ENCODE data around the gene ACTN1.
"Not testable (repeated sequence)": the region's sequence is repeated elsewhere in the genome, so short reads cannot be mapped to it uniquely, and the experiment has no call there.

The ACTN1 gene

DNA sequence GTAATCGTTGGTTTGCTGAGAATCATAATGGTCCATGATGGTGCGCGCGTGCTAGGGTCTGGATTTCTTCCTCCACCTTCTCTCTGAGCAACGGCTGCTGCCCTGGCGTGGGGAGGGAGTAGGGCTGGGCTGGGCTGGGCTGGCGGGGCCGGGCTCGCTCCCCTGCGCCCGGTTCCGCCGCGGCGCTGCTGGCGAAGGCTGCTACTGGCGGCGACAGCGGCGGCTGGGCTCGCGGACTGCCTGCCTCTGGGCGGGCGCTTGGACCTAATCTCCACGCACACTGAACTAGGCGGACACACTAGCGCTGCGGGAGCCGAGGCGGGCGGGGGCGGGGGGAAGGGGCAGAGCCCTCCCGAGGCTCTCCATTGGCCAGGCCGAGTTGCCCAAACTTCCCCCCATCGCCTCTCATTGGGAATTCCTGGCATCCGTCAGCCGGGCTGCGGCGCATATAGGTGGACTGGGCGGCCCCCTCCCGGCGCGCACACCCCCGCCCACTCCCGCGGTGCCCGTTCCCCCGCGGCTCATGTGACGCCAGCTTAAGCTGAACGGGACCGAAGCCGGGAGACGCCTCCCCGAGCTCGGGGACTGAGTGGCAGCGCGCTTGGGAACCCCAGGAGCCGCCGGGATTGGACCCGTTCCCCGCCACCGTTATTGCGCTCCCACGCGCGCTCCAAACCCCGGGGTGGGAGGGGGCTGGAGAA, at the start of gene ACTN1:
TSS of gene ACTN1 (minus strand) at position 282 of the 701 bp plus-strand sequence. CDS start at position 36, 246 bp downstream.
- H3K27ac ChIP-seq = peak within 1 kb of the TSS; percentile 94
- no peak for TF ChIP-seq CTCF (conservative IDR thresholded peaks at IDR 0.05)

DNA sequence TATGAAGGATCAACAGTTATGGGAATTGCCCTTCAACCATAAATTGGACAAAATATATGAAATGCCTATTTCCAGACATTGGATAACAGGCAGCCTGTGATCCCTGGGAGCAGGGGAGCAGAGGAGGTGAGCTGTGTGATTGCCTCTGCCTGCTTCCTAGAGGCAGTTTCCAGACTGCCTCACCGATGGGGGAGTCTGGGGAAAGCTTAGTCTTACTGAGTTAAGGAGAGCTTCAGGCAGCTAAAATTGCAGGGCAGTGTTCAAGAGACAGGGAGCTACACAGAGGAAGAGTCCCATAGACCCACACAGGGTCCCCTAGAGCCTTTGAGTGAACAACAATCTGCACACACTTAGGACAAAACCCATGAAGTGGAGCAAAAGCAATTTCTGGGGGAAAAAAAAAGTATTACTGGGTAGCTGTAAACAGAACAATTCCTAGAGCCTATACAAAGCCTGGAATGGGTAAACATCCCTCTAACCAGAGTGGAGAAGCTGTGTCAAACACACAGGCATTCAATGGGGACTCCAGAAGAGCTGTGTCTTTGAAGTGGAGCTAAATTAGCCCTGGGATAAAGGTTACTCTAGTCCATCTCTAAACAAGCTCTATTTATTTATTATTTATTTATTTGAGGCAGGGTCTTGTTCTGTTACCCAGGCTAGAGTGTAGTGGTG, 48.3 kb upstream of the ACTN1 start:
- H3K27ac ChIP-seq = no peak overlapping the region
- TF ChIP-seq CTCF (conservative IDR thresholded peaks at IDR 0.05) = no peak

GRCh38 chr14:69023035-69023434, 43.9 kb upstream of the ACTN1 start:
- no peak overlapping the region for H3K27ac ChIP-seq
- no peak for TF ChIP-seq CTCF (conservative IDR thresholded peaks at IDR 0.05)

GRCh38 chr14:69022093-69022492, 43.0 kb upstream of the ACTN1 start:
- not testable (repeated sequence) for H3K27ac ChIP-seq

DNA sequence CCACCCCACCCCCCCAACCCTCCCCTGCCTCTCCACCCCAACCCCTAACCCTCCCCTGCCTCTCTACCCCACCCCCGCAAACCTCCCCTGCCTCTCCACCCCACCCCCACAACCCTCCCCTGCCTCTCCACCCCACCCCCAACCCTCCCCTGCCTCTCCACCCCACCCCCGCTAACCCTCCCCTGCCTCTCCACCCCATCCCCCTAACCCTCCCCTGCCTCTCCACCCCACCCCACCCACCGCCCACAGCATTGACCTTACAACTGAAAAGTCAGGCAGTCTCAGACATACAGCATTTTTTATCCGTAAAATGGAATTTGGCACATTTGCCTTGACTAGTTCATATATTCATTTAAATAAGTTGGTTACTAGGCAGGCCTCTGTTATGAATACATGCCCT, 38.6 kb upstream of the ACTN1 start:
- no peak overlapping the region for H3K27ac ChIP-seq
- TF ChIP-seq CTCF (conservative IDR thresholded peaks at IDR 0.05) = no peak

DNA sequence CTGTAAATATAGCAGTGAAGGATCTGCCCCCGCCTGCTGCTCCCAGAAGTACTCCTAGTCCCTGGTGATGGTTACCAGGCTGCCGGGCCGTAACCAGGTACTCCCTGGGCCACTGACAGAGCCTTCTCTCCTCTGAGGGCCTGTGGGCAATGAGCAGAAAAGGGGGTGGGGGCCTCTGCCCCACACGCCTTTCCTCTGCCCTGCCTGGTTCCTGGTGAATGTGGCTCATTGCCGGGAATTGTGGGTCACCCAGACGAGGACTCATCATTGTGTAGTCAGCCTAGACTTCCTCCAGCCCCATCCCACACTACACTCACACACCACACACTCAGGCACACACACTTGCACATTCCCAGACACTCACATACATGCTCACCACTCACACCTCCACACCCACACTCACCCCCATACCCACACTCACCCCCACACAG, 35.7 kb upstream of the ACTN1 start:
- peak overlapping the region; percentile 60 for H3K27ac ChIP-seq
- TF ChIP-seq CTCF (conservative IDR thresholded peaks at IDR 0.05) = no peak

DNA sequence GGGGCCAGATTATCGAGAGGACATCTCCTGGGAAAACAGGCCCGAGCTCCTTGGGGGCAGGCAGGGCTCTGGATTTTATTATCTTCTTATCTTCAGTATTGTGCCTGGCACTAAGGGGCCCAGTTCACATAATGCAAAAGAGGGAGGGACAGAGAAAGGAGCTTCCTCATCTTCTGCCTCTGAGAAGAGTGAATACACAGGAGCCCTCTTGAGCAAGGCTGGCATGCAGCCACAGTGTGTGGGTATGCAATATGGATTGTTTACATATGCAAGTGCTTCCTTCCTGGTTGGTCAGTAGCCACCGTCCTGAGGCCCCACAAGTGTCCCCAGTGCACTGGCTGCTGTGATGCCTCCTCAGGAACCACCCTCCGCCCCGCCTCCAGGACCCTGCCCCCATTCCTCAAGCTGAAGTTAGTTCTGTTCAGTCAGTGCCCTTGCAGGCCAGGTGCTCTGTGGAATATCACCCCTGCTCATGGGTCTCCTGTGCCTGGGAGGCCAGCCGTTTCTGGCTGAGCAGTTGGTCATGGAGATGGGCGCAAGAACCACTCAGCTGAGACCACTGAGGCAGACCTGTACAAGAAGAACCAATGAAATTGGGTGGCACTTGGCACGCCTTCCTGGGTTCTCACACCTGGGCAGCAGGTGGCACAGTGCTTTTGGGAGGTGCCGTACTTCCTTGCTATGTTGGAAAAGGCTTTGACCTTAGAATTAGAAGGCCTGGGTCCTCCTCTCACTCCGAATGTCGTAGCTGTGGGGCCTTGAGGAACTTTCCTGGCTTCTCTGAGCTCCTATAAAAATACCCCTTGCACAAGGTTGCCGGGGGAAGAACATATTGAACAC, 35.1 kb upstream of the ACTN1 start:
- no peak for TF ChIP-seq CTCF (conservative IDR thresholded peaks at IDR 0.05)
- peak overlapping the region; percentile 60 for H3K27ac ChIP-seq

Data from VCaP (cell line).